GM12872 (cell line): ENCODE results near the gene CATSPER2.
"Not testable (repeated sequence)": the region's sequence is repeated elsewhere in the genome, so short reads cannot be mapped to it uniquely, and the experiment has no call there.

Experiments
- CTCF ChIP-seq: IDR thresholded peaks from 3 replicates; pipeline ENCODE4 v1.5.1; 2011; ENCODE audit warnings: low read depth, mild to moderate bottlenecking, low read length, moderate library complexity; ENCODE audit not compliant: insufficient read depth

The CATSPER2 gene

GRCh38 chr15:43648649-43649429, at the start of gene CATSPER2:
Gene CATSPER2, minus strand, starts transcription at chr15:43648844. Its CDS starts 783 bp downstream, at chr15:43648061.
- TF ChIP-seq CTCF: no peak

GRCh38 chr15:43693148-43694022, 44.7 kb upstream of the CATSPER2 start, which contains the start of gene CKMT1A:
Gene CKMT1A, plus strand, starts transcription at chr15:43693859. Its CDS starts 192 bp downstream, at chr15:43694051.
- TF ChIP-seq CTCF: not testable (repeated sequence)

GRCh38 chr15:43625106-43625505, 23.5 kb downstream of the CATSPER2 start:
- TF ChIP-seq CTCF: no peak

GRCh38 chr15:43618700-43619099, 29.9 kb downstream of the CATSPER2 start, which contains the start of gene STRC:
Gene STRC, minus strand, starts transcription at chr15:43618800. Its CDS starts 78 bp downstream, at chr15:43618722.
- not testable (repeated sequence) for TF ChIP-seq CTCF

- TF ChIP-seq CTCF: not testable (repeated sequence)
These were observed 55.1 kb downstream of the CATSPER2 start, which contains the start of gene CKMT1B for GRCh38 chr15:43593328-43594190. Gene CKMT1B, plus strand, starts transcription at chr15:43594027. Its CDS starts 192 bp downstream, at chr15:43594219.

- not testable (repeated sequence) for TF ChIP-seq CTCF
These were observed 58.7 kb downstream of the CATSPER2 start, which contains the start of gene PPIP5K1 for GRCh38 chr15:43589778-43590466. Gene PPIP5K1, minus strand, starts transcription at chr15:43590208. Its CDS starts 5,704 bp downstream, at chr15:43584504.
